Measurements from ENCODE around the gene SEC22A.
A peak's percentile ranks its signal among the peaks of the same experiment; 100 is the strongest.

Gene SEC22A

GRCh38 chr3:123246866-123247265 lies 45.1 kb downstream of the SEC22A start:
- Histone ChIP-seq H3K9me3 (ENCODE audit: insufficient read depth, low read depth, low read length) (no peaks in the 10 kb centered on the region), H3K4me3 (ENCODE audit: low read length, poor library complexity, severe bottlenecking) (no peak overlapping the region), H3K4me1 (ENCODE audit: insufficient read depth, low read length, poor library complexity, severe bottlenecking) (no peaks in the 10 kb centered on the region), H3F3A (ENCODE audit: low read depth) (no peaks in the 10 kb centered on the region), H2AFZ (ENCODE audit: low read length) (no peak overlapping the region), H3K9me2 (replicated peaks; ENCODE audit: low read depth, low read length) (no peaks in the 10 kb centered on the region), H3K79me2 (ENCODE audit: insufficient read depth, low read length) (no peaks in the 10 kb centered on the region), H3K27me3 (ENCODE audit: insufficient read depth, low read length, poor library complexity, severe bottlenecking) (no peaks in the 10 kb centered on the region), H3K4me2 (ENCODE audit: low read depth, low read length, poor library complexity, severe bottlenecking) (no peak overlapping the region), H4K20me1 (ENCODE audit: insufficient read depth, low read length, poor library complexity, severe bottlenecking) (no peaks in the 10 kb centered on the region), H3K9ac (ENCODE audit: low read depth, low read length, poor library complexity, severe bottlenecking) (no peak overlapping the region), H3K36me3 (ENCODE audit: insufficient read depth, low read length) (peaks cover 25% of the 10 kb centered on the region; the same call in 1 of the 2 replicates)
- TF ChIP-seq EZH2phosphoT487 (IDR thresholded peaks at IDR 0.05; ENCODE audit: borderline replicate concordance) (no peak), CTCF (conservative IDR thresholded peaks at IDR 0.05; ENCODE audit: low read length) (no peak)

- Histone ChIP-seq H4K20me1 (ENCODE audit: insufficient read depth, low read length, poor library complexity, severe bottlenecking) (no peaks in the 10 kb centered on the region), H3F3A (ENCODE audit: low read depth) (no peaks in the 10 kb centered on the region), H3K9me3 (ENCODE audit: insufficient read depth, low read depth, low read length) (no peaks in the 10 kb centered on the region), H3K36me3 (ENCODE audit: insufficient read depth, low read length) (no peaks in the 10 kb centered on the region), H3K9me2 (replicated peaks; ENCODE audit: low read depth, low read length) (no peaks in the 10 kb centered on the region), H2AFZ (ENCODE audit: low read length) (no peak overlapping the region), H3K4me1 (ENCODE audit: insufficient read depth, low read length, poor library complexity, severe bottlenecking) (no peaks in the 10 kb centered on the region), H3K4me3 (ENCODE audit: low read length, poor library complexity, severe bottlenecking) (no peak overlapping the region), H3K9ac (ENCODE audit: low read depth, low read length, poor library complexity, severe bottlenecking) (no peak overlapping the region), H3K79me2 (ENCODE audit: insufficient read depth, low read length) (no peaks in the 10 kb centered on the region), H3K4me2 (ENCODE audit: low read depth, low read length, poor library complexity, severe bottlenecking) (no peak overlapping the region), H3K27me3 (ENCODE audit: insufficient read depth, low read length, poor library complexity, severe bottlenecking) (no peaks in the 10 kb centered on the region)
- TF ChIP-seq CTCF (conservative IDR thresholded peaks at IDR 0.05; ENCODE audit: low read length) = no peak
Observed at GRCh38 chr3:123256256-123256655, 54.5 kb downstream of the SEC22A start.

- no peak overlapping the region for H3K4me3 ChIP-seq (ENCODE audit: low read length, poor library complexity, severe bottlenecking)
- H3K4me1 ChIP-seq (ENCODE audit: insufficient read depth, low read length, poor library complexity, severe bottlenecking) = no peaks in the 10 kb centered on the region
- no peaks in the 10 kb centered on the region for H3K9me2 ChIP-seq (replicated peaks; ENCODE audit: low read depth, low read length)
- no peak overlapping the region for H3K9ac ChIP-seq (ENCODE audit: low read depth, low read length, poor library complexity, severe bottlenecking)
- no peaks in the 10 kb centered on the region for H3F3A ChIP-seq (ENCODE audit: low read depth)
- no peak for TF ChIP-seq EZH2phosphoT487 (IDR thresholded peaks at IDR 0.05; ENCODE audit: borderline replicate concordance)
- no peaks in the 10 kb centered on the region for H3K79me2 ChIP-seq (ENCODE audit: insufficient read depth, low read length)
- H2AFZ ChIP-seq (ENCODE audit: low read length) = no peak overlapping the region
- no peaks in the 10 kb centered on the region for H3K9me3 ChIP-seq (ENCODE audit: insufficient read depth, low read depth, low read length)
- no peak overlapping the region for H3K4me2 ChIP-seq (ENCODE audit: low read depth, low read length, poor library complexity, severe bottlenecking)
- no peaks in the 10 kb centered on the region for H4K20me1 ChIP-seq (ENCODE audit: insufficient read depth, low read length, poor library complexity, severe bottlenecking)
- no peaks in the 10 kb centered on the region for H3K36me3 ChIP-seq (ENCODE audit: insufficient read depth, low read length)
- no peaks in the 10 kb centered on the region for H3K27me3 ChIP-seq (ENCODE audit: insufficient read depth, low read length, poor library complexity, severe bottlenecking)
Observed at GRCh38 chr3:123258359-123258758, 56.6 kb downstream of the SEC22A start.

GRCh38 chr3:123258811-123259420 lies 57.2 kb downstream of the SEC22A start:
- Histone ChIP-seq H3K36me3 (ENCODE audit: insufficient read depth, low read length) (no peaks in the 10 kb centered on the region), H3K9me3 (ENCODE audit: insufficient read depth, low read depth, low read length) (no peaks in the 10 kb centered on the region), H3K79me2 (ENCODE audit: insufficient read depth, low read length) (no peaks in the 10 kb centered on the region), H3K9ac (ENCODE audit: low read depth, low read length, poor library complexity, severe bottlenecking) (no peak overlapping the region), H2AFZ (ENCODE audit: low read length) (no peak overlapping the region), H3K4me2 (ENCODE audit: low read depth, low read length, poor library complexity, severe bottlenecking) (no peak overlapping the region), H4K20me1 (ENCODE audit: insufficient read depth, low read length, poor library complexity, severe bottlenecking) (no peaks in the 10 kb centered on the region), H3K27me3 (ENCODE audit: insufficient read depth, low read length, poor library complexity, severe bottlenecking) (no peaks in the 10 kb centered on the region), H3F3A (ENCODE audit: low read depth) (no peaks in the 10 kb centered on the region), H3K9me2 (replicated peaks; ENCODE audit: low read depth, low read length) (no peaks in the 10 kb centered on the region), H3K4me3 (ENCODE audit: low read length, poor library complexity, severe bottlenecking) (no peak overlapping the region), H3K4me1 (ENCODE audit: insufficient read depth, low read length, poor library complexity, severe bottlenecking) (no peaks in the 10 kb centered on the region)
- TF ChIP-seq CTCF (conservative IDR thresholded peaks at IDR 0.05; ENCODE audit: low read length) (peak; percentile 93), EZH2phosphoT487 (IDR thresholded peaks at IDR 0.05; ENCODE audit: borderline replicate concordance) (no peak)
